Measurements from ENCODE around the gene ASPHD2.

GRCh38 chr22:26443901-26444690, 15.0 kb downstream of the ASPHD2 start:
- TF ChIP-seq CTCF (tag by site-specific recombination; IDR thresholded peaks at IDR 0.05) = no peak
- no peak for TF ChIP-seq ZNF121 (tag by site-specific recombination; IDR thresholded peaks at IDR 0.05)
- no peak for TF ChIP-seq MZF1 (tag by site-specific recombination; IDR thresholded peaks at IDR 0.05; ENCODE audit: borderline replicate concordance)
- TF ChIP-seq BCL11B (tag by site-specific recombination; IDR thresholded peaks at IDR 0.05; ENCODE audit: low read depth) = no peak
- no peak for TF ChIP-seq KLF7 (tag by site-specific recombination; IDR thresholded peaks at IDR 0.05; ENCODE audit: borderline replicate concordance)
- TF ChIP-seq ZNF19 (tag by site-specific recombination; IDR thresholded peaks at IDR 0.05; ENCODE audit: low read depth) = no peak
- no peak for TF ChIP-seq ZNF214 (tag by site-specific recombination; IDR thresholded peaks at IDR 0.05; ENCODE audit: borderline replicate concordance)

All from HEK293 (cell line).